HG02970 (cell line): ENCODE data around the gene SLC39A7.

Experiments
- ATAC-seq: cut with Tn5 transposase; IDR thresholded peaks from one replicate; pipeline ENCODE4 v1.9.1; 2021; ENCODE audit warnings: mild to moderate bottlenecking, moderate library complexity, moderate number of reproducible peaks; ENCODE audit not compliant: unreplicated experiment, low FRiP score

Gene SLC39A7

GRCh38 chr6:33169291-33170175 lies 31.1 kb upstream of the SLC39A7 start:
- no peak for ATAC-seq

- ATAC-seq, result no peak
Measured at GRCh38 chr6:33170176-33171015, 30.3 kb upstream of the SLC39A7 start.

- ATAC-seq, result no peak
Measured at GRCh38 chr6:33171016-33171879, 29.4 kb upstream of the SLC39A7 start.

- ATAC-seq, result no peak
Measured at GRCh38 chr6:33171880-33172687, 28.6 kb upstream of the SLC39A7 start.

GRCh38 chr6:33172688-33173534 lies 27.8 kb upstream of the SLC39A7 start:
- no peak for ATAC-seq

- no peak for ATAC-seq
Measured at GRCh38 chr6:33173535-33174180, 27.0 kb upstream of the SLC39A7 start.

- ATAC-seq, result no peak
Measured at GRCh38 chr6:33174784-33175183, 25.9 kb upstream of the SLC39A7 start.

GRCh38 chr6:33175436-33176069 lies 25.1 kb upstream of the SLC39A7 start:
- no peak for ATAC-seq

- no peak for ATAC-seq
Measured at GRCh38 chr6:33176906-33177305, 23.8 kb upstream of the SLC39A7 start.

GRCh38 chr6:33177552-33178446 lies 22.9 kb upstream of the SLC39A7 start:
- no peak for ATAC-seq

GRCh38 chr6:33178755-33179475 lies 21.8 kb upstream of the SLC39A7 start:
- no peak for ATAC-seq

- ATAC-seq, result no peak
Measured at GRCh38 chr6:33181141-33181540, 19.5 kb upstream of the SLC39A7 start.

- ATAC-seq, result no peak
Measured at GRCh38 chr6:33183071-33183683, 17.5 kb upstream of the SLC39A7 start.

GRCh38 chr6:33185190-33185589 lies 15.5 kb upstream of the SLC39A7 start:
- ATAC-seq, result no peak

- no peak for ATAC-seq
Measured at GRCh38 chr6:33185654-33186187, 14.9 kb upstream of the SLC39A7 start.

GRCh38 chr6:33187809-33188208 lies 12.9 kb upstream of the SLC39A7 start:
- no peak for ATAC-seq
